GM21717 (cell line): Measurements from ENCODE around the gene RAPGEF3.

Experiments used
- ATAC-seq: cut with Tn5 transposase; IDR thresholded peaks from one replicate; pipeline ENCODE4 v1.9.1; 2021; ENCODE audit warnings: mild to moderate bottlenecking, moderate library complexity; ENCODE audit not compliant: unreplicated experiment

RAPGEF3 gene

DNA sequence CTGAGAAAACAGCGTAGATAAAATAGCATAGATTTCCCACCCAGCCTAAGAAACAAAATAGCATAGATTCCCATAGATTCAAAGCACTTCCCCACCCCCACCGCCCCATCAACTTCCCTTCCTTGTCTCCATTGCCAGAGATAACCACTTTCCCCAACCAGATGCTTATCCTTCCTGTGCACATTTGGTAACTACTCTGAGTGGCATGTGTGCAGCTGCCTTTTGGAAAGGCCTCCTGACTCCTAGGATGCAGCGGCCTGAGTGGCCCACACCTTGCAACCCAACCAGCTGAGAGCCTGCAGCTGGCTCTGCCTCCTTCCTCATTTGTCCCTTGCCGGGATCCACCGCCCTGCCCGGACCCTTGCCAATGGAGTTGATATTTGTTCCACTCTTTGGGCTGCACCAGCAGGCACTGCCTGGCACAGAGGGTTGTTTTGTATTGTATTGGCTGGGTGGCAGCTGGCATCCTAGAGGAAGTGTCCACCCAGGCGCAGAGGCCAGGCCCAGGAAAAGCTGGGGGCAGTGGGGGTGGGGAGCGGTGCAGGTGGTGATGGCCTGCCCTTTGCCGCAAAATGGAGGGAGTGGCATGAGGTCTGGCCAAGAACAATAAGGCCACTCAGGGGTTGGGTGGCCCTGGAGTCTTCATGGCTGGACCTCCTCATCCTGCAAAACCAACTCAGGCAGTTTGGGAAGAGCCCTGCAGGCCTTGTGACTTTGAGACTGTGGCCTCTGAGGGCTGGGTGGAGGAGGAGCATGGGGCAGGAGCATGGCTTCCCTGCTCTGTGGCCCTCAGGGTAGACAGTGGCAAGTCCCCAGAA is 19.3 kb upstream of the RAPGEF3 start:
- no peak for ATAC-seq

DNA sequence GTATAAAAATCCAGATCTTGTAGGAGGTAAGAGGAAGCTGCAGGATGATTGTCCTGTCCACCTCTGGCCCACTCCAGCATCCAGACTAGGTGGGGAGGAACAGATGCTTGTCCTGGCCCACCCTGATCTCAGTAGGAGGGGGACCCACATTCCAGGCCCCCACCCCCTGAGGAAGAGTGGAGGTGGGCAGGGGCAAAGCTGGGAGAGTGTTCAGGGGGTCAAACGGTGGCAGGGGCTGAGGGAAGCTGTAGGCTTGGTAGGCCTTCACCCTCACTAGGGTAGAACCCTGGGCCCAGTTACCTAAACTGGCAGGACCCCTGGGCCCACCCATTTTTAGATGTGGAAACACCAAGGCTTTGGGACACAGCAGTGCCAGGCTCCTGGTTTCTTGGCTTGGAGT is 18.5 kb upstream of the RAPGEF3 start:
- no peak for ATAC-seq

DNA sequence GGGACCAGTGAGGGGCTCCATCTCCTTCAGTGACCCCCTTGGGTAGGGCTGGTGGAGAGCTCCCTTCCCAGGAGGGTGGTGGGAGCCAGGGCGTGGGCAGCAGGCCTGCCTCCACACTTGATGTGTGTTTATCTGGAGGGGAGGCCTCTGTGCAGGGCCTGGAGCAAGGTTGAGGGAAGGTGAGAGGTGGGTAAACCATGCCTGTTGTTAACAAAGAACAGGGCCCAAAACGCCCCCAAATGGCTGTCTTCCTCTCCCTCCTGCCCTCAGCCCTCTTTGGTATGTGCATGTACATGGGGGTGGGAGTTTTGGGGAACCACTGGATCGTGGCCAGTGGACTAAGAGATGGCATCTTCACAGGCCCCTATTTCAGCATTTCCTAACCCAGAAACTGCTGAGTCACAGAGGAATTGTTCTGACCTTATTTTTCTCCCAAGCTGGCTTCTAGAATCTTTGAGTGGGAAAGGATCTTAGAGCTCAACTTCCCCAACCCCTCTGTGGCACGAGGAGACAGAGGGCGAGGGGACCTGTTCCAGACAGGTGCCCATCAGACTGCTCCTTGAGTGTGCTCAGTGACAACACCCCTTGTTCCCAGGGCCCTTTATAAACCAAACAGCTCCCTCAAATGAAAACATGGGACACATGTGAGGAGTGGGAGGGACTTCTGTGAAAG is 17.9 kb upstream of the RAPGEF3 start:
- ATAC-seq, result no peak

DNA sequence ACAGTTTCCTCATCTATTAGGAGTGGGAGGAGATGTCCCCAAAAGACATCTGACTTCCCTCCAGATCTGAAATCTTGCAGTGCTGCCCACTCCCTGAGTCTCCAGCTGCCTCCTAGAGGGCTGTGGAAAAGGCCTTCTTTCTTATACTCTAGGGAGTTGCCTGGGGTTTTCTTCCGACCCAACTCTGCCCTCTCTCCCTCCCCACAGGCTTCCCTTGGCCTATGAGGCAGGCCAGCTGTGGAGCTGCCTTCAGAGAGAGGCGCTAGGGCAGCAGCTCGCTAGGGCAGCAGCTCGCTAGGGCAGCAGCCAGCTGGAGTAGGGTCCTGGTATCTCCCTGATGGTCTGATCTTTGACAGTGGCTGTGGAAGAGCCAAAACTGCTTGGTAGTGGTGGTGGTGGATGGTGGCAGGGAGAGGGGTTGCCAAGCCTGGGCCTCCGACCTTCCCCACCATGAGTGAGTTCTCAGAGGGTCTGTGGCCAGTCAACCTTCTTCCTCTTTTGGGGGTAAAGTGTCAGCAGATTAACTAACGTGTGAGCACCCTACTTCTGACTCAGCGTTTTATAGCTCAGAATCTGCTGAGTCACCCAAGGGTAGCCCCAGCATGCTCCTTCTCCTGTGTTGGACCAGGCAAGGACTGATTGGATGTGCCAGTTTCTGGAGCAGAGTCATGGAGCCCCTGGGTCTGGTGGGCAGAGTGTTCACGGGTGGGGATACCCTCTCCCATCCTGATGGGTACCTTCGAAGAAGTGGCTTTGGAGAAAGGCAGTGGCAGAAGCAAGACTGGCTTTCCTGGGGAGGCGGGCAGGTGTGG is 16.6 kb upstream of the RAPGEF3 start:
- no peak for ATAC-seq

DNA sequence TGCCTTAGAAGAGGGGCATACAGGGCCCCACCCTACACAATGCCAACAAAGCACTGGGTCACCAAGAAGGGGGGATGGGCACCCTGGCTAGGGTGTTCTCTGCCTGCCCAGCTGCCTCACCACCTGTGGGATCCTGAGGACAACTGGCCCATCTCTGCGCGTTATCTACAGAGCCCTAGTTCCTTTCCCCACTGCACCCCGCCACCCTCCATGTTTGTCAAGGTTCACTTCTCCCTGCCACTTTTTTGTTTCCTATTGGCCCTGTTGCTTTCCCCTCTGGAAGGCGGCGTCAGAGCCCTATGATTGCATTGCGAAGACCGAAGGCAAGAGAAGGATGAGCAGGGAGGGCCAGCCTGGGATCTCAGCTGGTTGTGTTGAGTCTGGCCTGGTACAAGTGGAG is 16.0 kb upstream of the RAPGEF3 start:
- ATAC-seq, result no peak

DNA sequence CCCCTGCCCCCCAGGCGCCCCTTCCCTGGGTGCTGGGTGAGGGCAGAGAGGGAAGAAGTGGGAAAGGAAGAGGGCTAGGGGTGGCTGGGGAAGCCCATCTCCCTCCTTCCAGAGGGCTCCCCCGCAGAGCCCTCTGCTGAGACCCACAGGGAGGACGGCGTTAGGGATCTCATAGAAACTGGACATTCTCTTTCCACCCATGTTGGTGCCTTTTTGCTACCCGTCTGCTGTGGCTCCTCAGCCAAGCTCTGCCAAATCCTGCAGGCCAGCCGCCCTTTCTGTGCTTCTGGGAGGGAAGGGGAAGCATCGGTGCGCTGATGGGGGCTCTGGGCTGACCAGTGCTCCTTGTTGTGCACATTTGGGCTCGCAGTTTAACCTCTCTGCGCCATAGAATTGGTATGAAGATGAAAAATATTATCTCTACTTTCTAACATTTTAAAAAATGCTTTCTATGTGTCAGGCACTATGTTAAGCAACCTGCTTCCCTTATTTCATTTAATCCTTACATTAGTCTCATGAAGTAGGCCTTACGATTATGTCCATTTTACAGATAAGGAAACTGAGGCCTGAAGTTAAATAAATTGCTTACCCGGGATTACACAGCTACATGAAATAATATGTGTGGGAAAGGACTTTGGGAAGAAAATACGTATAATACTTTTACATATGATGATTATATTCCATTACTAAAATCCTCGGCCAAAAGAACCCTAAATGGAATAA is 15.3 kb upstream of the RAPGEF3 start:
- no peak for ATAC-seq

DNA sequence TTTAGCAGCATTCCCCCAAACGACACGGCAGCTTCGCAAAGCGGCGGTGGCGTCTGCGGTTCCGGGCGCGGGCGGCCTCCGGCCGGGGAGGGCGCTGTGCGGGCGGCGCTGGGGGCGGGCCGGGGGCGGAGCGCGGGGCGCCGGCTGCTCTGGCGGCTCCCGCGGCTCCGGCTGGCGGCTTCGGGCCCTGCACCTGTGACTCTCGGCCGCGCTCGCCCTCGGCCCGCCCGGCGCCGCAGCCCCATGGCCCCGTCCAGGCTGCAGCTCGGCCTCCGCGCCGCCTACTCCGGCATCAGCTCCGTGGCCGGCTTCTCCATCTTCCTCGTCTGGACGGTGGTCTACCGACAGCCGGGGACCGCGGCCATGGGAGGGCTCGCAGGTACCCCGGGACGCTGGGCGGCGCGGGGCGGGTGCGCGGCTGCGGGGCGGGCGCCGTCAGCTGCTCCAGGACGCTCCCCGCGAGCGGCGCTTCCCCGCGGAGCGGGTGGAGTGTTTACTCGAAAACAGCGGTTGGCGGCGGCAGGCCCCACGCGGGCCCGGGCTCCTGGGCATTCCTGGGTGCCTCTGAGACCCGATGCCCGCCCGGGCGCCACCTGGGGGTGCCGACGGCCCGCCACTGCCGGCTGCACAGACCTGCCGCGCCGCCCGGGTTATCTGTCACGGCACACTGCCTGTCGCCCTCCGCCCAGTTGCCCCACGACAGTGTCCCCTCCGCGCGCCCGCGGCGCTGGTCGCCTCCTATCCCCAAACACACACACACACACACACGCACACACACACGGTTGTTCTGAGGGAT is 14.6 kb upstream of the RAPGEF3 start, which contains the start of gene SLC48A1:
TSS of gene SLC48A1 (plus strand) at position 177 of the 796 bp plus-strand sequence. CDS start at position 244, 67 bp downstream.
- ATAC-seq, result peak; percentile 77

DNA sequence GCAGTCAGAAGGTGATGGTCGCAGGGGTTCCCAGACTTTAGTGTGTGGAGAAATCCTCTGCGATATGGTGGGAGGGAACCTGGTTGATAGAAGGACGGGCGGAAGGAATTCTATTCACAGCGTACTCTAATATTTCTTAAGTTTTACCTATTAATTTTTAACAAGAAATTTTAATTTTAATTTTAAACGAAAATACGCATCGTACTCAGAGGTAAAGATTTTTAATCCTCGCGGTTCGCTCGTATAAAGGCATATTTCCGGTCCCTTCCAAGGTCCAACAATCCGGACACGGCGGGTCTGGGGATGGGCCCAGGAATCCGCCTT is 14.0 kb upstream of the RAPGEF3 start:
- no peak for ATAC-seq

DNA sequence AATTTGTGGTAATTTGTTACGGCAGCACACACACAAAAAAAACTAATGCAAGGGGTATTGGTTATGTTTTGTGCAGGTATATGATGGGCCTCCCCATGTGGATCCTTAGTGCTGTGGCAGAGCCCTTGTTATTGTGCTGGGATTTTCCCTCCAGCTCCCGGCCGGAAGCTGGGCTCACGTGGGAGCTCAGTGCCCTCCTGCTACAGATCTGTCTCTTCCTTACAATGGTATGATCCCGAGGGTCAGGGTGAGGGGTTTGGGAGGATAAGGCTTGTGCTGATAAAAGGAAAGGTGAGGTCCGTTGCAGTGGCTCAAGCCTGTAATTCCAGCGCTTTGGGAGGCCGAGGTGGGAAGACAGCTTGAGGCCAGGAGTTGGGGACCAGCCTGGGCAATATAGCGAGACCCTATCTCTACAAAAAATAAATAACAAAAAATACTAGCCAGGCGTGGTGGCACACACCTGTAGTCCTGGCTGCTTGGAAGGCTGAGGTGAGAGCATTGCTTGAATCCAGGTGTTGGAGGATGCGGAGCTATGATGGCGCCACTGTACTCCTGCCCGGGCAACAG is 13.5 kb upstream of the RAPGEF3 start:
- ATAC-seq, result no peak

DNA sequence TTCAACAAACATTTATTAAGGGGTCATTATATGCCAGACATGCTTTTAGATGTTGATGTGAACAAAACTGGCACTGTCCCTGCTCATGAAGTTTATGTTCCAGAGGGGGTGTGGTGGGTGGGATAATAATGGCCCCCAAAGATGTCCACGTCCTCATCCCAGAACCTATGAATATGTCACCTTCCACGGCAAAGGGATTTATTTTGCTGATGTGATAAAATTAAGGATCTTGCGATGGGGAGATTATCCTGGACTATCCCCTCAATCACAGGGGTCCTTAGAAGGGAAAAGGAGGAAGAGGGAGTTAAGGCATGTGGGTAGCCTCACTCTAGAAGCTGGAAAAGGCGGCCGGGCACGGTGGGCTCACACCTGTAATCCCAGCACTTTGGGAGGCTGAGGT is 12.6 kb upstream of the RAPGEF3 start:
- ATAC-seq, result no peak

DNA sequence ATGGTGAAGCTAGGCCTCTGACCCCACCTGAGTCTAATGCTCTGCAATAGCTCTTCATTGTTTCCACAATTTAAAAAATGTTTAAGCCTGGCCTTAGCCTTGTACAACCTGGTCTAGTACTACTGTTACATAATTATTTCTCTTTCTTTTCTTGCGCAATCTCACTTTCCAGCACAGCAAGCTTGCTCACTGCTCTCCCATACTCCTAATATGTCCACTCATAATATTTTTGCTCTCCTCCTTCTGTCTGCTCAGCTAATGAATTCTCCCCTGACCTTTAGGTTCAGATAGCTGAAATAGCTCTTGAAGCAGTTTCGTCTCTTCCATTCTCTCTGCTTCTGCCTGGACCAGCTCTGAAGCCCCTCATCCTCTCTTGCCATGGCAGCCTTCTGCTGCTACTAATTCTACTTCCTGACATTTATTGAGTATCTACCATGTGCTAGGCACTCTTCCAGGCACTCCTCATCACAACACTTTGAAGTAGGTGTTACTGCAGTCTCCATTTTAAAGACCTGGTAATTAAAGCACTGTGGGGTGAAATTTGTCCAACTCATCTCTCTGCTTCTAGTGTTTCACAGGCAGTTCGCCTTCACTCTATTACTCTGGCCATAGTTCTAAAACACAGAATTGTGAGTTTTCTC is 11.5 kb upstream of the RAPGEF3 start:
- ATAC-seq, result no peak

DNA sequence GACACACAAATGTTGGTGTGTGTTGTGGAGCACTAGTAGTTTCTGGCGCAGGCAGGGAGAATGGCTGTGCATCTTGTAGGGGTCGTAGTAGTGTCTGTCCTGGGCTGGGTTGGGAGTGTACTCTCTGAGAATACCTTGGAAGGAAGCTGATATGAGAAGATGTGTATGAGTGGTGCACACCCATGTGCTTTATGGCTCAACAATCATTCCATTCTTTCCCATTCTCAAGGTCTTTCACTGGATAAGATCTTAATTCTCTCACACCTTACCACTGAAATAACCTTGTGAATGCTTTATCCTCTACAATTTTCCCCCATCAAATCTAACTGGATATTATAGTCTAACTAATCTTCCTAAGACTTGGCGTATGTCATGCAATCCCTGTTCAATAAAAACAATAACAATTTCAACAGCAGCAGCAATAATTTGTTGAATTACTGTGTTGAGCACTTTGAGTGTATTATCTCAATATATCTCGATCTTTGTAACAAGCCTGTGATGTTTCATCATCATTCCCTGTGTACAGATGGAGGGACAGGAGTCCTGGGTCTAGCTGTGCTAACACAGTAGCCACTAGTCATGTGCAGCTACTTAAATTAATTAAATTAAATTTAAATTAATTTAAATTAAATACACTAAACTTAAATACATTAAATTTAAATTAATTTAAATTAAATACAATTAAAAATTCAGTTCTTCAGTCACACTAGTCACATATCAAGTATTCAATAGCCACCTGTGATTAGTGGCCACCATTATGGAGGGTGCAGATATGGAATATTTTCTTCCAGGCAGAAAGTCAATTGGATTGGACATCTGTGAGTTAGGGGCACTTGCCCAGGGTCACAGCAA is 10.8 kb upstream of the RAPGEF3 start:
- no peak for ATAC-seq

DNA sequence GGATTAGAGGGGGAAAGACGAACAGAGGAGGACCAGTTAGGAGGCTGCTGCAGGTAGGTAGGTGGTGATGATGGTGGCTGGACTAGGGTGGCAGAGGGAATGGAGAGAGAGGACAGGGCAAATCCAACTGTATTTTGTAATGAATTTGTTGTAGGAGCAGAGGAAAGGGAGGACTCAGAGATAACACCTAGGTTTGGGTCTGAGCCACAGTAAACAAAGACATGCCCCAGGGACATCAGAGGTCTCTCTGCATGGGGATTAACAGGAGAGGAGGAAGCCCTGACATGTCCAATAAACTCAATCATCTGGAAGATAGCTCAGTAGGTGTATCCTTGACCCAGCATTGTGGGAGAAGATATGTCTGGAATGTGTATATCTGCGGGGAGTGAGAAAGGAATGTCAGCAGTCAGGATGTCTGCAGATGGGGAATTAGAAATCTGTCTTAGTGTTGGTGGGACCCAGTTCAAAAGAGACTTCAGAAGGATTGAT is 9.7 kb upstream of the RAPGEF3 start:
- no peak for ATAC-seq

DNA sequence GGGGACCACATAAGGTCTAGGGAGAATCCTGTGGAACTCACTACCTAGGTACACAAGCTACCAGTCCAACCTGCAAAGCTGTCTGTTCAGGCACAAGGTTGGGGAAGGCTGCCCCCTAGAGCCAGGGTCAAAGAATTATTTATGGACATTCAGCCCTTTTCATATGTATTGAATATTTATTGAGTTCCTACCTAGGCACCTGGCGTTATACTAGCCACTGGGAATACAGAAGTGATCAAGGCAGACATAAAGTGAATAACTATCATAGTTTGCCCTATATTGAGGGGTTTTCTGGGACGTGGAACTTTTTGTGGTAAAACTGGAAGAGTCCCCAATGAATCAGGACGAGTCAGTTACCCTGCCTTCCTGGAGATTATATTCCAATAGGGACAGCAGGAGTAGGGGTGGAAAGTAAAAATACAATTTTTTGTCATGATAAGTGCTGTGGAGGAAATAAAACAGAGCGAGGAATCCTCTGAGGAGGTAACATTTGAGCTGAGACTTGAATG is 8.6 kb upstream of the RAPGEF3 start:
- no peak for ATAC-seq

DNA sequence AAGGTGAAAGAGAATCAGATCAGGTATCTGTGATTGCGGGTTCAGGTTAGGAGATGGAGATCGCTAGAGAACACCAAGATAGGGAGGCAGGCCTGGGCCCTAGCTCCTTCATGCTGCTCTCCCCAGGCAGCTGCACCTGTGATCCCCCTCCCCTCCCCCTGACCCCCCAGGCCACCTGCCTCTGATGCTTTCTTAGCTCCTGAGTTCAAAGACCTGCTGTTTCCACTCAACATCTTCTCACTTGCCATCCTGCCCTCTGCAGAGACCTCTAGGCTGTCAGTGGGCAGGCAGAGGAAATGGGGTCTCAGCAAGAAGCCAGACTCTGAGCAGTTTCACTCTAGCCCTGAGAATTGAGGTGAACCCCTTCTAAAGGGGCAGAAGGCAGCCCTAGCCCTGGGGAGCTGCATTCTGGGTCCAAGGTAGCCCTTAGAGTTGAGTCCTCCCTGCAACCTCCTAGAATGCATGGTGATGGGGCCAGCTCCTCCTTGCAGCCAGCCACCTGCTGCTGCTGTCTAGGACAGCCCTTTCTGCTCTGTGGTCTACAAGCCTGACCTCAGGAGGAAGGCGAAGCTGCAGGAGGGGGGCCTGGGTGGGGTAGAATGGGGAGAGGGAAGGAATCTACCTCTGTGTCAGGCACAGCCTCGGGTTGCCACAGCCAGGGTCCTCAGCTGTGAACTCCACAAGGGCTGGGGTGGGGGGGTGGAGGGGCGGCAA is 8.0 kb upstream of the RAPGEF3 start:
- ATAC-seq, result no peak

DNA sequence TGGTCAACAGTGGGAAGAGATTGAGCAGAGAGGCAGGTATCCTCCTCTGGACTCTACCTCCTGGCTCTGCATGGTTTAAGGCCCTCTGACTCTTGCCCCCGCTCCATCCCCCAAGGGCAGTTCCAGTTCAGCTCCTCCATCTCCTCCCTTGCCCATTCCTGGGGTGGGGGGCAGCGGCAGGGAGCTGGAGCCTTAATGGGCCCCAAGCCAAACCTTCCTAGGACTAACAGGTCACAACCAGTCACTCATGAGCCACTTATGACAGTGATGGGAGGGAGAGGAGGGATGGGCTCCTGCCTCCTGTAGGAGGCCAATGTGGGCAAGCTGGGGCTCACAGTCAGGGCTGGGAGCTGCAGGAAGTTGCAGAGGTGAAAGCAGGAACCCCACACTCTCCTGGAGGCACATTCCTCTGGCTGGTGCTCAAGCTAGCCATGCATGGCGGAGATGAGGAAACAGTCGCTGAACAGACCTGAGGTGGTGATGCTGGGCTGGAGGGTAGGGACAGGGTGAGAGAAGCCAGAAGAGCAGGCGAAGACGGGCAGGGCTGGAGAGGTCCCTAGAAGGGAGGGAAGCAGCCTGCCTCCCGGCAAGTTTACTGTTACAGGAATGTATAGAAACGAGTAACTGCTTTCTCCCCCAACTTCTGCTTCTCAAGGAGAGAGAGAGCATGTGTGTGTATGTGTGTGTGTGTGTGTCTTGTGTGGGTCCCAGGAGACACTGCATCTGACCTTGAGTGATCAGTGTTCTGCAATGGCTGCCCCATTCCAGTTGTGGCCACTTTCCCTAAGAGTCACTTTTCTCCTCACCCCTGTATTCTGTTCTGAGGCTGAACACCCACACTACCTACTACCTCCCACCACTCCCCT is 5.0 kb upstream of the RAPGEF3 start:
- ATAC-seq, result no peak
